Keratinocyte (primary cell): ENCODE measurements around the gene SNCB.

Source experiments
- CTCF ChIP-seq, 3 experiments: IDR thresholded peaks in 1 of 3; conservative IDR thresholded peaks in 1 of 3; optimal IDR thresholded peaks in 1 of 3; 2 replicates in 2 of 3; 3 replicates in 1 of 3; pipeline versions ENCODE3 to v1.5.1; 2011; ENCODE audit warnings: low read length in 3 of 3, mild to moderate bottlenecking in 3 of 3, moderate library complexity in 2 of 3, control low read depth in 1 of 3, inconsistent platforms in 1 of 3; ENCODE audit not compliant: insufficient read depth in 2 of 3; ENCODE audit errors: extremely low read depth in 1 of 3
- EZH2 ChIP-seq: IDR thresholded peaks from one replicate; pipeline ENCODE4 v1.6.1; 2012; ENCODE audit warnings: inconsistent platforms, mild to moderate bottlenecking, low read length, moderate library complexity

- TF ChIP-seq EZH2 (no peak), CTCF (optimal IDR thresholded peaks at IDR 0.05 in 1 of 3, IDR thresholded peaks at IDR 0.05 in 1 of 3, conservative IDR thresholded peaks at IDR 0.05 in 1 of 3; ENCODE audit: extremely low read depth in 1 of 3, insufficient read depth in 2 of 3, low read length in 3 of 3) (no peak)
These were observed 28.6 kb upstream of the SNCB start for GRCh38 chr5:176658817-176659511.
